HG02884 (cell line): Measurements from ENCODE around the gene WDR86.

Source experiments
- ATAC-seq: cut with Tn5 transposase; IDR thresholded peaks from one replicate; pipeline ENCODE4 v1.9.1; 2021; ENCODE audit warnings: mild to moderate bottlenecking, moderate library complexity; ENCODE audit not compliant: unreplicated experiment

Gene WDR86

GRCh38 chr7:151439855-151440798 lies 30.3 kb upstream of the WDR86 start, which contains the start of gene CRYGN:
CRYGN (minus strand) TSS chr7:151440141; CDS start chr7:151439917, 224 bp downstream.
- no peak for ATAC-seq

- no peak for ATAC-seq
Observed at GRCh38 chr7:151438864-151439601, 29.2 kb upstream of the WDR86 start.

GRCh38 chr7:151437866-151438516 lies 28.2 kb upstream of the WDR86 start:
- no peak for ATAC-seq

- no peak for ATAC-seq
Observed at GRCh38 chr7:151437159-151437553, 27.3 kb upstream of the WDR86 start.

- no peak for ATAC-seq
Observed at GRCh38 chr7:151436446-151437158, 26.8 kb upstream of the WDR86 start.

GRCh38 chr7:151435971-151436370 lies 26.1 kb upstream of the WDR86 start:
- no peak for ATAC-seq

- no peak for ATAC-seq
Observed at GRCh38 chr7:151435103-151435916, 25.5 kb upstream of the WDR86 start.

- no peak for ATAC-seq
Observed at GRCh38 chr7:151434549-151434948, 24.7 kb upstream of the WDR86 start.

GRCh38 chr7:151433721-151434400 lies 24.0 kb upstream of the WDR86 start:
- no peak for ATAC-seq

GRCh38 chr7:151432658-151433521 lies 23.1 kb upstream of the WDR86 start:
- ATAC-seq, result no peak

GRCh38 chr7:151431768-151432311 lies 22.0 kb upstream of the WDR86 start:
- ATAC-seq, result no peak

- no peak for ATAC-seq
Observed at GRCh38 chr7:151431281-151431767, 21.5 kb upstream of the WDR86 start.

GRCh38 chr7:151430391-151431205 lies 20.8 kb upstream of the WDR86 start:
- no peak for ATAC-seq

GRCh38 chr7:151429560-151430331 lies 19.9 kb upstream of the WDR86 start:
- peak; percentile 63 for ATAC-seq

GRCh38 chr7:151429237-151429559 lies 19.4 kb upstream of the WDR86 start:
- ATAC-seq, result no peak
